Left ventricle myocardium superior (tissue), 1 donor: Measurements from ENCODE around the gene CEACAM7. TPM values are rescaled to one million over a fixed set of nuclear protein-coding genes. Genes with fewer than 3 reads are reported as not detected.
A peak's percentile ranks its signal among the peaks of the same experiment; 100 is the strongest.
"Not testable (repeated sequence)": the region's sequence is repeated elsewhere in the genome, so short reads cannot be mapped to it uniquely, and the experiment has no call there.

ENCODE experiments used
- ATAC-seq: fragments of 200-7000 bp; cut with Tn5 transposase; one replicate; pipeline ENCODE4 v1.9.1; 2020; ENCODE audit warnings: mild to moderate bottlenecking, moderate library complexity
- DNase-seq: peaks from one replicate; pipeline ENCODE4 v3.0.0-alpha.2; 2020
- intact Hi-C: fragments of 100-400 bp; cut with micrococcal nuclease; formaldehyde crosslinking; loops from one replicate; pipeline ENCODE4 v1.11.0; 2022
- total RNA-seq: library from RNA; stranded (reverse); fragmentation: NEBNext Ultra II Directional; extraction: Animal tissue kit (Norgen Biotek cat#: 25700); gene quantifications from one replicate; pipeline ENCODE4 v1.2.1, GENCODE V29; 2021
- donor health status: DM: no; HTN: yes; CAD: no; lungs with severe emphysema.

Gene CEACAM7
- total RNA-seq, 1 donor from 2014 or later = not detected

GRCh38 chr19:41670755-41671154 is 17.3 kb downstream of the CEACAM7 start:
- DNase-seq (no peak), ATAC-seq (no peak)
- intact Hi-C loops = no loop called here

- intact Hi-C loops = no loop called here
- no peak for ATAC-seq
- DNase-seq = no peak
Measured at GRCh38 chr19:41668315-41668714, 19.8 kb downstream of the CEACAM7 start.

- intact Hi-C loops = no loop called here
- ATAC-seq (no peak), DNase-seq (no peak)
Measured at GRCh38 chr19:41666075-41666474, 22.0 kb downstream of the CEACAM7 start.

GRCh38 chr19:41657157-41657556 is 30.9 kb downstream of the CEACAM7 start:
- ATAC-seq = no peak
- intact Hi-C loops = no loop called here
- DNase-seq = no peak

GRCh38 chr19:41656756-41657155 is 31.3 kb downstream of the CEACAM7 start:
- ATAC-seq, DNase-seq, intact Hi-C loops: not testable (repeated sequence)

GRCh38 chr19:41652250-41652649 is 35.8 kb downstream of the CEACAM7 start:
- intact Hi-C loops = no loop called here
- no peak for DNase-seq
- ATAC-seq = no peak

GRCh38 chr19:41649827-41650226 is 38.2 kb downstream of the CEACAM7 start:
- ATAC-seq (no peak), DNase-seq (no peak)
- intact Hi-C loops = no loop called here

GRCh38 chr19:41646589-41647204 is 41.4 kb downstream of the CEACAM7 start:
- ATAC-seq (no peak), DNase-seq (peak; percentile 45)
- intact Hi-C loops = no loop called here

GRCh38 chr19:41641879-41642485 is 46.1 kb downstream of the CEACAM7 start:
- peak; percentile 71 for ATAC-seq
- intact Hi-C loops = no loop called here
- DNase-seq = no peak

GRCh38 chr19:41638641-41639081 is 49.4 kb downstream of the CEACAM7 start:
- DNase-seq (no peak), ATAC-seq (no peak)
- intact Hi-C loops = no loop called here

GRCh38 chr19:41637484-41637883 is 50.6 kb downstream of the CEACAM7 start:
- intact Hi-C loops = no loop called here
- DNase-seq = no peak
- ATAC-seq = no peak

- intact Hi-C loops = no loop called here
- no peak for ATAC-seq
- DNase-seq = no peak
Measured at GRCh38 chr19:41627966-41628675, 59.9 kb downstream of the CEACAM7 start.

- ATAC-seq (peak; percentile 74), DNase-seq (peak; percentile 66)
- intact Hi-C loops = no loop called here
Measured at GRCh38 chr19:41626877-41627276, 61.2 kb downstream of the CEACAM7 start, which contains the start of gene CEACAM4. TSS of gene CEACAM4 (minus strand) at chr19:41627074. CDS start at chr19:41626963, 111 bp downstream.

- DNase-seq = no peak
- intact Hi-C loops = no loop called here
- ATAC-seq = no peak
Measured at GRCh38 chr19:41626278-41626677, 61.8 kb downstream of the CEACAM7 start.

- intact Hi-C loops = no loop called here
- ATAC-seq (no peak), DNase-seq (no peak)
Measured at GRCh38 chr19:41624937-41625336, 63.1 kb downstream of the CEACAM7 start.

GRCh38 chr19:41624515-41624914 is 63.6 kb downstream of the CEACAM7 start:
- DNase-seq (no peak), ATAC-seq (no peak)
- intact Hi-C loops = no loop called here

GRCh38 chr19:41623360-41623759 is 64.7 kb downstream of the CEACAM7 start:
- ATAC-seq = no peak
- intact Hi-C loops = no loop called here

More at GRCh38 chr19:41623360-41623759, 64.7 kb downstream of the CEACAM7 start:
- no peak for DNase-seq
